Measurements from ENCODE around the gene ATP6V1B1. TPM values are rescaled to one million over a fixed set of nuclear protein-coding genes. Genes with fewer than 3 reads are reported as not detected.
A peak's percentile ranks its signal among the peaks of the same experiment; 100 is the strongest.

The ATP6V1B1 gene
- total and polyA plus RNA-seq, 2 experiments from 2014 or later = not detected

- Mint-ChIP-seq H3K27ac (no peak overlapping the region), H3K4me1 (peaks cover 4% of the 10 kb centered on the region), H3K36me3 (ENCODE audit: low read depth) (no peaks in the 10 kb centered on the region), H3K27me3 (ENCODE audit: insufficient read depth, low read depth, poor library complexity) (peaks cover 55% of the 10 kb centered on the region), H3K4me3 (no peak overlapping the region; the same call in 2 of the 3 replicates), H3K9me3 (no peaks in the 10 kb centered on the region)
- Histone ChIP-seq H3K36me3 (ENCODE audit: insufficient read depth) (no peaks in the 10 kb centered on the region), H3K27ac (ENCODE audit: low read depth) (no peak overlapping the region), H3K4me3 (peak overlapping the region; percentile 64), H3K4me1 (ENCODE audit: insufficient read depth) (peaks cover 4% of the 10 kb centered on the region; the same call in 1 of the 2 replicates), H3K4me2 (peak overlapping the region; percentile 81), H4K20me1 (replicated peaks; ENCODE audit: insufficient read depth) (no peaks in the 10 kb centered on the region), H3K79me2 (replicated peaks; ENCODE audit: insufficient read depth) (no peaks in the 10 kb centered on the region), H3K27me3 (ENCODE audit: insufficient read depth) (peaks cover 62% of the 10 kb centered on the region), H2AFZ (no peak overlapping the region), H3F3A (replicated peaks; ENCODE audit: low read depth) (no peaks in the 10 kb centered on the region), H3K9me2 (ENCODE audit: insufficient read depth) (no peaks in the 10 kb centered on the region)
- no peak for ATAC-seq
- no peak for DNase-seq (ENCODE audit: low spot score)
- no peak for TF ChIP-seq ZNF462 (CRISPR knock-in tag; IDR thresholded peaks at IDR 0.05)
- no peak for TF ChIP-seq JUNB (IDR thresholded peaks at IDR 0.05; ENCODE audit: unreplicated experiment)
- no peak for TF ChIP-seq EZH2 (IDR thresholded peaks at IDR 0.05; ENCODE audit: low read depth, unreplicated experiment)
- no peak for TF ChIP-seq EZH2phosphoT487 (IDR thresholded peaks at IDR 0.05; ENCODE audit: unreplicated experiment)
- TF ChIP-seq ZNF114 (CRISPR knock-in tag; IDR thresholded peaks at IDR 0.05) = no peak
- no peak for TF ChIP-seq POLR2AphosphoS5 (IDR thresholded peaks at IDR 0.05; ENCODE audit: low read depth)
- TF ChIP-seq CREB1 (CRISPR knock-in tag; IDR thresholded peaks at IDR 0.05; ENCODE audit: low read depth) = no peak
- TF ChIP-seq CTCF (conservative IDR thresholded peaks at IDR 0.05; ENCODE audit: low read depth in 2 of 2) = no peak
- TF ChIP-seq REST (IDR thresholded peaks at IDR 0.05; ENCODE audit: unreplicated experiment) = no peak
- TF ChIP-seq ZNF331 (CRISPR knock-in tag; IDR thresholded peaks at IDR 0.05; ENCODE audit: low read depth) = no peak
- TF ChIP-seq NANOG (IDR thresholded peaks at IDR 0.05; ENCODE audit: borderline replicate concordance) = no peak
- TF ChIP-seq STAT1 (IDR thresholded peaks at IDR 0.05; ENCODE audit: unreplicated experiment) = no peak
- TF ChIP-seq ETS1 (IDR thresholded peaks at IDR 0.05) = no peak
These were observed 28.4 kb downstream of the ATP6V1B1 start for GRCh38 chr2:70964133-70964532.
